ENCODE measurements around the gene POLR3GL. TPM values are rescaled to one million over a fixed set of nuclear protein-coding genes. Genes with fewer than 3 reads are reported as not detected.
A peak's percentile ranks its signal among the peaks of the same experiment; 100 is the strongest.

POLR3GL gene
- total RNA-seq, 1 donor, result 15.7 TPM

DNA sequence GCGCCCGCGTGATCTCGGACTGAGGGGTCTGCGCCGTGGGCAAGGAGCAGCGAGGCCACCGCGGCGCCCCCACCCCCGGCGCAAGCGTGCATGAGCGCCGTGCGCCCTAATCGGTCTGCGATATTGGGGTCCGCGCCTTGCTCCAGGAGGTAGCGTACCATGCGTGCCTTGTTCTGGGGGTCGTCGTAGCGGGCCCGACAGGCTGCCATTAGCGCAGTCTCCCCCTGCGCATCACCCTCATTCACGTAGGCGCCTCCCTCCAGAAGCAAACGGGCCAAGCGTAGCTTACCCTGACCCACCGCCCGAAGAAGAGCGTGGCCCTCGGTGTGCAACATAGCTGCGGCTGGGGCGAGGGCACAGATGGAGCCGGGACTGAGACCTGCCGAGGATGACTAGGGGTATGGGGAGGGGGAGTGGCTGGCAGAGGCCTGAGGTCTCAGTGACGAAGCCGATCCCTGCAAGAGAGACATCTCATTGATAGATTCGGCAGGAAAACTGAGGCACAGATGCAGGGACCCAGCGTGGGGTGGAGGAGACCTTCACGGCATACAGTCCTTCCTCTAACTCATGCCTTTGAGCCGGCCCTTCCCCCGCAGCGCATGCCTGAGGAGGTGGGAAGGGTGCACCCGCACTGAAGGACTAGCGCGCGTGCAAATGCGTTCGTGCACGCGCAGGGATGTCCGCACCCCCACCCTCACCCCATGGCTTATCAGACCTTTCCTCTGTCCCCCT lies 2.9 kb upstream of the POLR3GL start:
- peak overlapping the region; percentile 71 for H3K4me3 ChIP-seq (ENCODE audit: low read depth, low read length)
- TF ChIP-seq, protein P1, sequence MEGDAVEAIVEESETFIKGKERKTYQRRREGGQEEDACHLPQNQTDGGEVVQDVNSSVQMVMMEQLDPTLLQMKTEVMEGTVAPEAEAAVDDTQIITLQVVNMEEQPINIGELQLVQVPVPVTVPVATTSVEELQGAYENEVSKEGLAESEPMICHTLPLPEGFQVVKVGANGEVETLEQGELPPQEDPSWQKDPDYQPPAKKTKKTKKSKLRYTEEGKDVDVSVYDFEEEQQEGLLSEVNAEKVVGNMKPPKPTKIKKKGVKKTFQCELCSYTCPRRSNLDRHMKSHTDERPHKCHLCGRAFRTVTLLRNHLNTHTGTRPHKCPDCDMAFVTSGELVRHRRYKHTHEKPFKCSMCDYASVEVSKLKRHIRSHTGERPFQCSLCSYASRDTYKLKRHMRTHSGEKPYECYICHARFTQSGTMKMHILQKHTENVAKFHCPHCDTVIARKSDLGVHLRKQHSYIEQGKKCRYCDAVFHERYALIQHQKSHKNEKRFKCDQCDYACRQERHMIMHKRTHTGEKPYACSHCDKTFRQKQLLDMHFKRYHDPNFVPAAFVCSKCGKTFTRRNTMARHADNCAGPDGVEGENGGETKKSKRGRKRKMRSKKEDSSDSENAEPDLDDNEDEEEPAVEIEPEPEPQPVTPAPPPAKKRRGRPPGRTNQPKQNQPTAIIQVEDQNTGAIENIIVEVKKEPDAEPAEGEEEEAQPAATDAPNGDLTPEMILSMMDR (IDR thresholded peaks at IDR 0.05; ENCODE audit: insufficient read depth, low read length), result no peak
- DNase-seq (ENCODE audit: low read depth), result no peak

DNA sequence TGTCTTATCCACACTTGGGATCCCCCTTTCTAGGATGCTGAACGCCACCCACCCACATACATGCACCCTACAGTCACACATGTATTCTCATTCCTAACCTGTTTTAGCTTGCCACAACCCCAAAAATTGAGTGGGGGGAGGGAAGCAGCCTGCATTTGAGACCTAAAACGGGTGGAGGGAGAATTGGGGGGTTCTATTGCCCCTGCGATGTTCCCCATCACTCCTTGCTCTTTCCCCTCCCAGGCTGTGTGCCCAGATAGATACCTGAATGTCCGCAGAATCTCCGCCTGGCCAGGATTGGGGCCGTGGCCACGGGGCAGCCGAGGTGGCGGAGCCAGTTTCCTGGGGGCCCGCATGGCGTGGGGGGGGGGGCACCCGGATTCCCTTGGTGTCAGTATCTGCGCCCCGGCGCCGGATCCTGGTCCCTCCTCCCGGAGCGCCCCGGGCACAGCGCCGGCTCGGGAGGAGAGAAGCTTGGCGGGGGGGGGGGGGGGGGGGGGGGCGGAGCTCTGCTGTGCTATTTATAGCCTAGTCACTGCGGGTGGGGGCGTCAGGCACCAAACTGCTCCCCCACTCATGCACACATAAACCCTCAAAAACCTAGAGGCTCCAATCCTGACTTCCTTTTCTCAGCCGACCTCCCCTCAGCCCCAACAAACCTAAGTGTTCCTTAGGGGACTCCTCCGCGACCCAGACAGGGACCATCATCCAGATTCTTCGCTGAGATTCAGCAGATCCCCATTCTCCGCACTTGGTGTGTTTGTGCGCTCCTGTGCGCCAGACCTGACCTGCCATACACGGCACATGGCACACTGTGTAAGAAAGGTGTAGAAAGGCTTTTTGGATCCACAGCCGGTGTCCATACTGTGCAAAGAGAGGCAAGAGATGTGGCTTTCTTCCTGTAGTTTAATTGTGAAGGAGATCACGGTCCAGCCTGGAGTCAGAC lies 2.1 kb upstream of the POLR3GL start:
- H3K4me3 ChIP-seq (ENCODE audit: low read depth, low read length), result peak overlapping the region; percentile 71
- TF ChIP-seq, protein P1 (IDR thresholded peaks at IDR 0.05; ENCODE audit: insufficient read depth, low read length), result no peak
- DNase-seq (ENCODE audit: low read depth), result no peak

DNA sequence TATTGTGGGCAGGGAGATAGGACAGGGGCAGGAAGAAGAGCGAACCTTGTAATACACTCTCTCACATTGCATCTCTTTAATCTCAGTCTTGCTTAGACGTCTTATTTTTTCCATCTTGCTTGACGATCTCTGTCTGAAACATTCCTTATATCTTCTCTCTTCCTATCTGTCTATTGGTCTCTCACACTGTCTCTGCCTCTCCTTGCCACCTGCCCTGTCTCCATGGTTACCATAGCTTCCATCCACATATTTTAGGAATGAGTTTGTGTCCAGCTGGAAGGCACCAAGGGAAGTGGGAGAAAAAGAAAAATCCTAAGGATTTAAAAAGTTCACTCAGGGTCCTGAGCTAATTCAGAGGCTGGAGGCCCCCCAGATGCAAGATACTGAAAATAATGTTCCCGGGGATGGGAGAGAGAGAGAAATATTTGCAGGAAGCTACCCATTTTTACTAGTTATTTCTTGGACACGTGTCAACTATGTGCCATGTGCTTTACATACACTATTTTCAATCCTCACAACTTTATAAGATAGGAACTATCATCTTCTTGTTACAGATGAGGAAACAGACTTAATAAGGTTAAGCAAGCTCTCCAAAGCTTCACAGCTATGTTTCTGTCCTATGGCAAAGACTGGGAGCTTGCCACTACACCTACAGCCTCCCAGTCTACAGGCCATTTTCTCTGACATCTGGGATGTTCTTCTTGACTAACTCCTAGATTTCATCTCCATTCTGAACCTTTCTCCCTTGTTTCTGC lies 1.0 kb upstream of the POLR3GL start:
- TF ChIP-seq, protein P1 (IDR thresholded peaks at IDR 0.05; ENCODE audit: insufficient read depth, low read length), result no peak
- peak overlapping the region; percentile 85 for H3K4me3 ChIP-seq (ENCODE audit: low read depth, low read length)
- peak; percentile 55 for DNase-seq (ENCODE audit: low read depth)

DNA sequence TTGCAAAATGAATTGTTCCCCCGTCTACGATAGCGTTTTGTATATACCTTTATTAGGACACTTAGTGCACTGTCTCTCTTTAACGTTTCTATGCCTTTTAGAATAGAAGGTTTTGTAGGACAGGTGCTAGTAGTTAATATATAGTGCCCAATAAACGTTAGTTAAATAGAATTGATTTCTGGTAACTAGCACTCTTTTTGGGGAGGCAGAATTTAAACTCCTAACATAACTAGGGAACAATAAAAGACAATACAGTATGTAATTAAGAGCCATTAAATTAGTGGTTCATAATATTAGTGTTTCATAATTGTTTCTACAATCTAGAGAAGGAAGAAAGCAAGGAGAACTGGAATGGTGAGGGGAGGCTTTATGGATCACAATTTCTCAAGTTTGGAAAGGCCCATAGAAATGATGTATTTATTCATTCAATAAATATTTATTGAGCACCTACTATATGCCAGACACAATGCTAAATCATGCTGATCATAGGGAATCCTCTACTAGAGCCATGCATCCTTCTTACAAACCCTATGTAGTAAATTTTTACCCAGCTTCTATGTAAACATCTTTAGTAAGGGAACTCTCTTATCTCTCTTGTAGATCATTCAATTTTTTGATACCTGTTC lies 742 bp downstream of the POLR3GL start:
- no peak for DNase-seq (ENCODE audit: low read depth)
- peak overlapping the region; percentile 85 for H3K4me3 ChIP-seq (ENCODE audit: low read depth, low read length)
- TF ChIP-seq, protein P1 (IDR thresholded peaks at IDR 0.05; ENCODE audit: insufficient read depth, low read length), result no peak

DNA sequence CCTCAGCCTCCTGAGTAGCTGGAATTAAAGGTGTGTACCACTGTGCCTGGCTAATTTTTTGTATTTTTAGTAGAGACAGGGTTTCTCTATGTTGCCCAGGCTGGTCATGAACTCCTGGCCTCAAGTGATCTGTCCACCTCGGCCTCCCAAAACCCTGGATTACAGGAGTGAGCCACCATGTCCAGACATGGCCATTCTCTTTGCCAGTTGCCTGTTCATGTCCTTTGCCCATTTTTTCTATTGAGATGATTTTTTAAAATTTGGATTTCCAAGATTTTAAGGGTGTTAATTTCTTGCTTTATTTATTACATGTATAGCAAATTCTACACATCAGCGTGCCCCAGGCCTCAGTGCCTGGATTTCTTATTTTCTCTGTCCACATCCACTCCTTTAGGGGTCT lies 2.8 kb downstream of the POLR3GL start:
- DNase-seq (ENCODE audit: low read depth), result no peak
- H3K4me3 ChIP-seq (ENCODE audit: low read depth, low read length), result no peak overlapping the region
- TF ChIP-seq, protein P1 (IDR thresholded peaks at IDR 0.05; ENCODE audit: insufficient read depth, low read length), result no peak

DNA sequence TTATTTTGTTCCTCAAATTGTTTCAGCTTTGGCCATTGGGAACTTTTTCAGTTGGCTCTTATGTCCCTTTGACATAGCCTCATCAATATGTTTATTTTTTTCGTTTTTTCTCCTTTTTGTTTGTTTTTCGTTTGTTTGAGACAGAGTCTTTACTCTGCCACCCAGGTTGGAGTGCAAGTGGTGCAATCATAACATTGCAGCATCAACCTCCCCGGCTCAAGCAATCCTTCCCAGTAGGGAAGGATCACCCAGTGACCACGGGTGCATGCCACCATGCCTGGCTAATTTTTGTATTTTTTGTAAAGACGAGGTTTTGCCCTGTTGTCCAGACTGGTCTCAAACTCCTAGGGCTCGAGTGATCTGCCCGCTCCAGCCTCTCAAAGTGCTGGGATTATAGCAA lies 8.1 kb downstream of the POLR3GL start:
- no peak for DNase-seq (ENCODE audit: low read depth)
- TF ChIP-seq, protein P1 (IDR thresholded peaks at IDR 0.05; ENCODE audit: insufficient read depth, low read length), result no peak
- no peak overlapping the region for H3K4me3 ChIP-seq (ENCODE audit: low read depth, low read length)

Data from fibroblast of the aortic adventitia (primary cell).